HG02885 (cell line): ENCODE measurements around the gene NRXN3.

Experiments
- ATAC-seq: cut with Tn5 transposase; IDR thresholded peaks from one replicate; pipeline ENCODE4 v1.9.1; 2021; ENCODE audit warnings: mild to moderate bottlenecking; ENCODE audit not compliant: unreplicated experiment, poor library complexity

The NRXN3 gene

DNA sequence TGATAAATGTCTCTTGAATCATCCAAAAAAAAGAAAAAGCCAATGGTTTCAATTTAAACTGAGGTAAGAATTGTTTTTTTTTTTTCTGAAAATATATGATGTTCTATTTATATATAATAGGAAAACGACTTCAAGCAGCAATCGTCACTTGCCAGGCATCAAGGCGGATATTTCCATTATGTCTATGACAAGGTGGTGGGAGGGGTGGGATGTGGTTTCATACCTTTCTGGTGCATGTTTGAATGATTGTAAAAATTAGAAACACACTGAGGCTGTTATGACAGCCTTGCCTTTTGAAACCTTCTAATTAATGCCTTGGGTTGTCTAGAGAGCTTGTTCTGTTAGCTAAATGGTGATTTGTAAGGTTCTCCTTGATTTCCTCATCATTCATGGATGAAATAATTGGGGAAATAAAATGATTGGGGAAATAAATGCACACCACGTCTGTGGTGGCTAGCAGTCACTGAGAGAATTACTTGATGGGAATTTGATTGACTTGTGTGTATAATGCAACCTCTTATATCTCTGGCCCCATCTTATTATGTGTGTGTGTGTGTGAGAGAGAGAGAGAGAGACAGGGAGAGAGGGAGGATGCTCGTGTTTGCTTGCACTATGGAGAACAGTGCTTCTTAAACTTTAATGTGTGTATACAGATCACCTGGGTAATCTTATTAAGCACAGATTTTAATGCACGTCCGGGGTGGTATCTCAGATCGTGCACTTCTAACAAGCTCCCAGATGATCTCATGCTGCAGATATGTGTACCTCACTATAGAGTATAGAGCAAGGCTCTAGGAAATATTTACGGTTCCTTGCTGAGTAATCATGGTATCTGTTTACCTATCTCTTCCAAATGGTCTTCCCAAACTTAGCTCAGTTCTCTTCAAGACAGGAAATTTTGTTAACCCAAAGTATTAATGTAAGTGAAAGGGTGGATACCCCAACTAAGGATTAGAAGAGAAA is 1538.5 kb downstream of the NRXN3 start:
- ATAC-seq = no peak

- ATAC-seq = no peak
Observed at GRCh38 chr14:79709573-79709972, 1539.4 kb downstream of the NRXN3 start.

DNA sequence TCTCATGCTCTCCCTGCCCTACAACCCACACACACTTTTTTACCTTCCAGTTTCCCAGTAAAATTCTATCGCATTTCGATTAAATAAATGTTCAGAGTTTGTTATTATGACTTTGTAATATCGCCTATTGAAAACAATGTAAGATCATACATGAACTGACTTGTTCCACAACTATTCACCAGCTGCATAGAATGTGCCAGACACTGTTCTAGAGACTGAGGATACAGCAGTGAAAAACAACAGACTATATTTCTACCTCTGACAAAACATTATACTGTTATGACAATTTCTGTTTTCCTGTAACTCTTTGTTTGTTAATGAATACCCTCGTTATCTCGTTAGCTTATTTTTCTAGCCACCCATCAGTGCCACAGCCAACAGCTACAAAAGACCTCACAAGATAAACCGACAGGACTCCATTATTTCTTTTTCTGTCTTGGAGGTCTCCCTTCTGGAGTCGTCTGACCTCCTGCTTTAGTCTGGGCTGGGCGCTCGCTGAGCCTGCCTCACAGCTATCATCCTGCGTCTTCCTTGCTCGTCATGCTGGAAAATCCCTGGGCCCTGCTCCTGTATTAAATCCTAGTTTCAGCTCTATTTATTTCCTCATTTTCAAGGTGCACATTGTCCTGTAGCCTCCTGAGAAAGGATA is 1542.3 kb downstream of the NRXN3 start:
- no peak for ATAC-seq

DNA sequence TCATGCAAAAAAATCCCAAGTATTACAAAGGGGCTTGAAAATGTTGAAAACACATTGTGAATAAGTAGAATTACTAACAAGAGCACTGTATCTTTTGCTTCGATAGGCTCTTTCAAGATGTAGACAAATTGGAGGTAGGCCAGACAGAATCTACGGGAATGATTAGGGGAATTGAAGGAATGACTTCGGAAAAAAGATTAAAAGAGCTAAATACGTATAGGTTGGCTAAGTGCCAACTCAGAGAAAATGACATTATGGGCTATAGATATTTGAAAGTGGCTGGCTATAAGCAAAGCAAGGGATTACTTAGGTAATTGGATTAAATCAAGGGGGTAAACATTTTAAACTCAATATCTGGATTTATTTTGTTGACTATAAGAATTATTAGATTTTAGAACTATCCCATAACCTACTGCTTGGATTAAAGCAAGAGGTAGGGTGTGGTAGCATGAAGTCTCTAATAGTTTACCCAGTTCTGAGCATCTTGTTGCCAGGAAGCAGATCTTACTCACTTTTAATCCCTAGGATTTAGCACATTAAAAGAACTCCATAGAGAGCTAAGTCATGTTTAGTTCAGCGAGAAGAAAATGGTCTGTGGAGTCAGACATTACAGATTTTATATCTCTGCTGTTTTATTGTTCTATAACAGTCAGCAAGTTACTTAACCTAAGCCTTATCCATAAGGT is 1551.4 kb downstream of the NRXN3 start:
- no peak for ATAC-seq

- no peak for ATAC-seq
Observed at GRCh38 chr14:79724934-79725717, 1555.0 kb downstream of the NRXN3 start.

- no peak for ATAC-seq
Observed at GRCh38 chr14:79727900-79728299, 1557.7 kb downstream of the NRXN3 start.

DNA sequence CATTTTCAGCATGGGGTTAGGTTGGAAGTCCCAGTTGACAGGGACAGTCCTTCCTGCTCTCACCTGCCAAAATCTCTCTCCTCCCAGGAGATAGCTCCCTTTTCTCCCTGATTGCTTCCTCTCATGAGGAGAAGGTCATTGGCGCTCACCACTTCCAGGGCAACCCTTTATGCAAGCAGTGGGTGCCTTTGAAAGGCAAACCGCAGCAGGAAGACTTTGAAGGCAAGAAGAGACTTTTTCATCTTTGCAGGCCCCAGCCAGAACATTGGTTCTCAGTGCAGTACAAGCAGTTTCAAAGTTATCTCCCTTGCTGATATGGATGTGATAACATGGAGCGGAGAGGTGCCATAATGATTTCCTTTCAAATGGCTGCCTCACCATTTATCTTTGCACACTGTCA is 1558.2 kb downstream of the NRXN3 start:
- ATAC-seq = no peak

- ATAC-seq = no peak
Observed at GRCh38 chr14:79729731-79730130, 1559.6 kb downstream of the NRXN3 start.

DNA sequence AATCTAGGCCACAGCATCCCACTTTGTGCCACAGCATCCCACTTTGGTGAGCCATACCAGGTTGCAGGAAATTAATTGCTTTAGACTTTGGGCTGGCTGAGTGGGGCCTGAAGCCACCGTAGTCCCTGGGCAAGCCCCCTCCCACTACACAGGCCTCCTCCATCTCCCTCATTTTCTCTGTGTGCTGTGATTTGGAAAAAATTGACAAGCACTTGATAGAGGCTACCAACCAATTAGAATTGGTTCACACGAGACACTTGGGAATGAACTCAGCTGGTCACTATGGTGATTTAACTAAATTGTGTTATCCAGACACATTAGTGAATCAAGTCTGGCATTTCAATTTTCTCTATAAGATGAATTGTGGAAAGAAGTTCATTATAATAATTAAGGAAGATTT is 1560.0 kb downstream of the NRXN3 start:
- no peak for ATAC-seq

- no peak for ATAC-seq
Observed at GRCh38 chr14:79730953-79731352, 1560.8 kb downstream of the NRXN3 start.

- ATAC-seq = no peak
Observed at GRCh38 chr14:79732911-79733655, 1562.9 kb downstream of the NRXN3 start.

- ATAC-seq = no peak
Observed at GRCh38 chr14:79734151-79734550, 1564.0 kb downstream of the NRXN3 start.

DNA sequence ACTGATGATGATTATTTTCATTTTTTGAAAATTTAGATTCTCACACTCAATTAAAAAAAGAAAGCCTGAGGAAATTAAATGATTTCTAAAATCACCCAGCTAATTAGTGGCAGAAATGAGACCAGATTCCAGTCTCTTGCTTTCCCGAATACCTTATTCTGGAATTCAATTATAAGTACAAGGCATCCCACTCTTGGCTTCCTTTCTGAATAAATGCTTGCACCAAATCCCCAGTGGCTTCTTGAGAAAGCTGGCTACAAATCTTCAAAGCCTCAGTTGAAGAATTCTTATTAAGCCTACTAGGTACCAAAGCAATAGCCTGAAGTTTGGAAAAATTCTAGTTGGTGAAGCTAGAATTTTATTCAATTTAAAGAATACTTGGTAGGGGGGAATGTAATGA is 1564.5 kb downstream of the NRXN3 start:
- no peak for ATAC-seq

DNA sequence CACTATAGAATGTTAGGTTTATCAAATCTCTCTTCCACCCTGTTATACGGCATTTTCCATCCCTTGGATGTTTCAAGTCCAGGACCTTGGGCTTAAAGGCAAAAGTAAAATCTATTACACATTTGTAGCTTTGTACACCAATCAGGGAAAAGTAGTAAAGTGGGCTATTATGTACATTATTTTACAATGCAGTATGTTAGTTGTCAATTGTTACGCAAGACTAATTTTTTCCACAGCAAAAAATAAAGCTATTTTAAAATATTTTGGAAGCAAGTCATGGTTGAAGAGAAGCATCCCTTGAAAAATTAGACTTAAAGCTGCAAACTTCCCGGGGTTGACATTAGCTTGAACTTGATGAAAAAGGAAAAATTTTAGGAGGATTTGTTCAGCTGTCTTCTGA is 1564.9 kb downstream of the NRXN3 start:
- ATAC-seq = no peak

DNA sequence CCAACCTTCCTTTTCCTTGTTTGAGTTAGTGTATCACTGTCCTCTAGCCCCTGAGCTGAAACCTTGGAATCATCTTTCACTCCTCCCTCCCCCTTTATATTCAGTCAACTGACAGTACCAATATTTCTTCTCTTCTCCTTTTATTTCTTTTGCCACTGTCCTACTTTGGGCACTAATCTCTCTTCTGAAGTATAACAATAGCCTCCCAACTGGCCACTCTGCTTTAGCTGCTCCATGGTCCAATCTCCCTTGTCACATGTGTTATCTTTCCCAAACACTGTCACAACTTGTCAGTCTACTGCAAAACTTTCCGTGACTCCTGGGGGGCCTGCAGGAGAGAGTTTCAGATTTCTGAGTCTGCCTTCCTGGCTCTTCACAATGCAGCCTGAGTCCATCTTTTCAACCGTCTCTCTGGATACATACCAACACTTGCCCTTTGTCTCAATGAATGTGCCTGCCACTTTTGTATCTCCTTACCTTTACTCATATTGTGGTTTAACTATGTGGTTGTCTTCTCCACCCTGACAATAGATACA is 1570.0 kb downstream of the NRXN3 start:
- no peak for ATAC-seq

DNA sequence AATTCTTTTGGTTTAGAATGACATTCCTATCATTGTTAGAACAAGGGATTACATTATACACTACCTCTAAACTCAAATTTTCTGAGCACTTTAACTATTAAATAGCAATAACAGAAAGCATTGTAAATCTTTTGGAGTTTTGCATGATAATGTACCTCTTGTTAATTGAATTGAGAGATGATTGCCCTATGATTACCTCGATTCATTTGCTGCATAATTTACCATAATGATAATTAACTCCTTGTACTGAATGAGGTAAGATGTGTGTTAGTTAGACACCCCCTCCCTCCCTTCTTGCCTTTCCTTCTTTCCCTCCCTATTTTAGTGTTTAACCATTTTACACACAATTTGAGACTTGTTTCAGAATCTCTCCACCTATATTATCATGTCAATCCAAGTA is 1572.0 kb downstream of the NRXN3 start:
- ATAC-seq = no peak

DNA sequence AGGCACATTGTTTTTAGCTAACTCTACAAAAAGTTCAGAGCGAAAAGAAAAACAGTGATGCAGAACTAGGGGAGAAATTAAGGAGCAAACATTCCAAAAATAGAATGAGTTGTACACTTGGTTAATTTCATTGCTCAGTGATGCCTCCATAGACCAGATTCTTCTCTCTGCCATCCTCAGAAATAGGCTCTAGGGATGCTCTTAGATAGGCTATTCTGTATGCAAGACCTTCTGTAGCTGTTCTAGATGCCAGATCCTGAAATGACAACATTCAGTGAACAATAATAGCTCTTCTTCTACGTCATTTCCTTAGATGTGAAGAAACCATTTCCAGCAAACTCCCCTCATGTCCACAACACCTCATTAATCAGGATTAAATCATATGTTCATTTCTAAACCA is 1574.9 kb downstream of the NRXN3 start:
- ATAC-seq = no peak

- ATAC-seq = no peak
Observed at GRCh38 chr14:79749065-79749464, 1578.9 kb downstream of the NRXN3 start.

DNA sequence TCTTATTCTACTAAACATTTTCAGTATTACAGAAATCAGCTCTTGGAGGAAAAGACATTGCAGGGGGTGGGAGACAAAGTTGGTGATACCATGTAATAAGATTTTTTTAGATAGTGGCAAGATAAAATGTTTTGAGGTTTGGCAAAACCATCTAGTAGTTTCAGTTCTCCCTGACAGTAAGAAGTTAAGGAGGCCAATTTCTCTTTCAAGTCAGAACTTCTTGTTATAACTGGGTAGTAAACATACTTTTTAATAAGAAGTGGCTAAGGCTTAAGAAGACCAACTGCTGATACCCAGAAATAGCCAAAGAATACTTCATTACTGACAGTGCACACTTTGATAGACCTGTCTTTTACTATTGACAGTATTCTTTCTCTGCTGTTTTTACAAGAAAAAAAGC is 1588.8 kb downstream of the NRXN3 start:
- no peak for ATAC-seq
